Left renal cortex interstitium (tissue), 4 donors: ENCODE measurements around the gene PCDHGA1. TPM values are rescaled to one million over a fixed set of nuclear protein-coding genes. Genes with fewer than 3 reads are reported as not detected.
A peak's percentile ranks its signal among the peaks of the same experiment; 100 is the strongest.
"Not testable (repeated sequence)": the region's sequence is repeated elsewhere in the genome, so short reads cannot be mapped to it uniquely, and the experiment has no call there.

Experiments used
- DNase-seq, 4 donors: peaks; one replicate each; pipeline ENCODE4 v3.0.0-alpha.2; 2013; ENCODE audit warnings: low read depth in 4 of 4, low spot score in 2 of 4, missing footprints in 1 of 4
- polyA plus RNA-seq, 4 donors: library from polyadenylated mRNA; unstranded; fragments of 120-200 nt; gene quantifications; one replicate each; pipeline ENCODE4 v1.2.1, GENCODE V29; 2013; ENCODE audit not compliant: insufficient read length in 4 of 4

The PCDHGA1 gene
- polyA plus RNA-seq, 4 donors = 0.93 to 1.0 (median 1.0) TPM

DNA sequence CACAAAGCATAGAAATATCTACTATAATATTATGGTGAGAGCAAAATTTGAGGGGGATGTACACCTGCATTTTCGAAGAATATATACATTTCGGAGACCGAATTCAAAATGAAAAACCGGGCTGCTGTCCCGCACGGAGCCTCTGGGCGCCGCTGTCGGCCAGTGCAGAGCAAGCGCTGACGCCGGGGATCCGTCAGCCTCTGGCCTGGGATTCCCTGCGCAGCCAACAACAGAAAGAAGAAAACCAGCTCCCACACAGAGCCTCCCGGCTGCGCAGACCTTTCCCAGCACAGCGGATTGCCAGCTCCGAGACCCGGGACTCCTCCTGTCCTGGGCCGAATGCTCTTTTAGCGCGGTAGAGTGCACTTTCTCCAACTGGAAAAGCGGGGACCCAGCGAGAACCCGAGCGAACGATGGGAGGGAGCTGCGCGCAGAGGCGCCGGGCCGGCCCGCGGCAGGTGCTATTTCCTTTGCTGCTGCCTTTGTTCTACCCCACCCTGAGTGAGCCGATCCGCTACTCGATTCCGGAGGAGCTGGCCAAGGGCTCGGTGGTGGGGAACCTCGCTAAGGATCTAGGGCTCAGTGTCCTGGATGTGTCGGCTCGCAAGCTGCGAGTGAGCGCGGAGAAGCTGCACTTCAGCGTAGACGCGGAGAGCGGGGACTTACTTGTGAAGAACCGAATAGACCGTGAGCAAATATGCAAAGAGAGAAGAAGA, 77.6 kb downstream of the PCDHGA1 start, which contains the start of gene PCDHGB6:
TSS of gene PCDHGB6 (plus strand) at position 232 of the 716 bp plus-strand sequence. CDS start at position 414, 182 bp downstream.
- not testable (repeated sequence) for DNase-seq

DNA sequence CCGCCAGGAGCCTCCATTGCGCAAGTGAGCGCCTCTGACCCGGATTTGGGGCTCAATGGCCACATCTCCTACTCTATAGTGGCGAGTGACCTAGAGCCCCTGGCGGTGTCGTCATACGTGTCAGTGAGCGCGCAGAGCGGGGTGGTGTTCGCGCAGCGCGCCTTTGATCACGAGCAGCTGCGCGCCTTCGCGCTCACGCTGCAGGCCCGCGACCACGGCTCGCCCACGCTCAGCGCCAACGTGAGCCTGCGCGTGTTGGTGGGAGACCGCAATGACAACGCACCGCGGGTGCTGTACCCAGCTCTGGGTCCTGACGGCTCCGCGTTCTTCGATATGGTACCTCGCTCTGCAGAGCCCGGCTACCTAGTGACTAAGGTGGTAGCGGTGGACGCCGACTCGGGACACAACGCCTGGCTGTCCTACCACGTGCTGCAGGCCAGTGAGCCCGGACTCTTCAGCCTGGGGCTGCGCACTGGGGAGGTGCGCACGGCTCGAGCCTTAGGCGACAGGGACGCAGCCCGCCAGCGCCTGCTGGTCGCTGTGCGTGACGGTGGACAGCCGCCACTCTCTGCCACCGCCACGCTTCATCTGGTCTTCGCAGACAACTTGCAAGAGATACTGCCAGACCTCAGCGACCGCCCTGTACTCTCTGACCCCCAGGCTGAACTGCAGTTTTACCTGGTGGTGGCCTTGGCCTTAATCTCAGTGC, 79.4 kb downstream of the PCDHGA1 start:
- DNase-seq = no peak

GRCh38 chr5:141411575-141411974, 81.3 kb downstream of the PCDHGA1 start:
- DNase-seq = no peak

GRCh38 chr5:141412854-141413539, 82.7 kb downstream of the PCDHGA1 start, which contains the start of gene PCDHGA10:
Gene PCDHGA10 (plus strand): TSS chr5:141412987. CDS start chr5:141413176, 189 bp downstream.
- DNase-seq = no peak

DNA sequence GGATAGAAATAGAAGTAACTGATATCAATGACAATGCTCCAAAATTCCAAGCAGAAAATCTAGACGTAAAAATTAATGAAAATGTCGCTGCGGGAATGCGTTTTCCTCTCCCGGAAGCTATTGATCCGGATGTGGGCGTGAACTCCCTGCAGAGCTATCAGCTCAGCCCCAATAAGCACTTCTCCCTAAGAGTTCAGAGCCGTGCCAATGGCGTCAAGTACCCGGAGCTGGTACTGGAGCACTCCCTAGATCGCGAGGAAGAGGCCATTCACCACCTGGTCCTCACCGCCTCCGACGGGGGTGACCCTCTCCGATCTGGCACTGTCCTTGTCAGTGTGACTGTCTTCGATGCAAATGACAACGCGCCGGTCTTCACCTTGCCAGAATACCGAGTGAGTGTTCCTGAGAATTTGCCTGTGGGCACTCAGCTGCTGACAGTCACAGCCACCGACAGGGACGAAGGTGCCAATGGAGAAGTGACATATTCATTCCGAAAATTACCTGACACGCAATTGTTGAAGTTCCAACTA, 83.3 kb downstream of the PCDHGA1 start:
- no peak for DNase-seq

DNA sequence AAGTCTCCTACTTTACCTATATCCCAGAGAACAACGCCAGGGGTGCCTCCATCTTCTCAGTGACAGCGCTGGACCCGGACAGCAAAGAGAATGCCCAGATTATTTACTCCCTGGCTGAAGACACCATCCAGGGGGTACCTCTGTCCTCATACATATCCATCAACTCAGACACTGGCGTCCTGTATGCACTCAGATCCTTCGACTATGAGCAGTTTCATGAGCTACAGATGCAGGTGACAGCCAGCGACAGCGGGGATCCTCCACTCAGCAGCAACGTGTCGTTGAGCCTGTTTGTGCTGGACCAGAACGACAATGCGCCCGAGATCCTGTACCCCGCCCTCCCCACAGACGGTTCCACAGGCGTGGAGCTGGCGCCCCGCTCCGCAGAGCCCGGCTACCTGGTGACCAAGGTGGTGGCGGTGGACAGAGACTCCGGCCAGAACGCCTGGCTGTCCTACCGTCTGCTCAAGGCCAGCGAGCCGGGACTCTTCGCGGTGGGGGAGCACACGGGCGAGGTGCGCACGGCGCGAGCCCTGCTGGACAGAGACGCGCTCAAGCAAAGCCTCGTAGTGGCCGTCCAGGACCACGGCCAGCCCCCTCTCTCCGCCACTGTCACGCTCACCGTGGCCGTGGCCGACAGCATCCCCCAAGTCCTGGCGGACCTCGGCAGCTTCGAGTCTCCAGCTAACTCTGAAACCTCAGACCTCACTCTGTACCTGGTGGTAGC, 84.4 kb downstream of the PCDHGA1 start:
- DNase-seq = not testable (repeated sequence)

GRCh38 chr5:141415275-141415618, 84.9 kb downstream of the PCDHGA1 start:
- DNase-seq = not testable (repeated sequence)

DNA sequence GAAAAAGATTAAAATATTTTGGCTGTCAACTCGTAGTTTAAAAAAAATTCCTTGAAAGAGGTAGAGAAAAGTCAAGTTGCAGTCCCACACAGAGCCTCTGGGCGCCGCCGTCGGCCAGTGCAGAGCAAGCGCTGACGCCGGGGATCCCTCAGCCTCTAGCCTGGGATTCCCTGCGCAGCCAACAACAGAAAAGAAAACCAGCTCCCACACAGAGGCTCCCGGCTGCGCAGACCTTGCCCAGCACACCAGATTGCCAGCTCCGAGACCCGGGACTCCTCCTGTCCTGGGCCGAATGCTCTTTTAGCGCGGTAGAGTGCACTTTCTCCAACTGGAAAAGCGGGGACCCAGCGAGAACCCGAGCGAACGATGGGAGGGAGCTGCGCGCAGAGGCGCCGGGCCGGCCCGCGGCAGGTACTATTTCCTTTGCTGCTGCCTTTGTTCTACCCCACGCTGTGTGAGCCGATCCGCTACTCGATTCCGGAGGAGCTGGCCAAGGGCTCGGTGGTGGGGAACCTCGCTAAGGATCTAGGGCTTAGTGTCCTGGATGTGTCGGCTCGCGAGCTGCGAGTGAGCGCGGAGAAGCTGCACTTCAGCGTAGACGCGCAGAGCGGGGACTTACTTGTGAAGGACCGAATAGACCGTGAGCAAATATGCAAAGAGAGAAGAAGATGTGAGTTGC, 87.3 kb downstream of the PCDHGA1 start, which contains the start of gene PCDHGB7:
TSS of gene PCDHGB7 (plus strand) at position 184 of the 679 bp plus-strand sequence. CDS start at position 367, 183 bp downstream.
- peak in 2 of 4 donors; percentile 29 to 43 for DNase-seq

DNA sequence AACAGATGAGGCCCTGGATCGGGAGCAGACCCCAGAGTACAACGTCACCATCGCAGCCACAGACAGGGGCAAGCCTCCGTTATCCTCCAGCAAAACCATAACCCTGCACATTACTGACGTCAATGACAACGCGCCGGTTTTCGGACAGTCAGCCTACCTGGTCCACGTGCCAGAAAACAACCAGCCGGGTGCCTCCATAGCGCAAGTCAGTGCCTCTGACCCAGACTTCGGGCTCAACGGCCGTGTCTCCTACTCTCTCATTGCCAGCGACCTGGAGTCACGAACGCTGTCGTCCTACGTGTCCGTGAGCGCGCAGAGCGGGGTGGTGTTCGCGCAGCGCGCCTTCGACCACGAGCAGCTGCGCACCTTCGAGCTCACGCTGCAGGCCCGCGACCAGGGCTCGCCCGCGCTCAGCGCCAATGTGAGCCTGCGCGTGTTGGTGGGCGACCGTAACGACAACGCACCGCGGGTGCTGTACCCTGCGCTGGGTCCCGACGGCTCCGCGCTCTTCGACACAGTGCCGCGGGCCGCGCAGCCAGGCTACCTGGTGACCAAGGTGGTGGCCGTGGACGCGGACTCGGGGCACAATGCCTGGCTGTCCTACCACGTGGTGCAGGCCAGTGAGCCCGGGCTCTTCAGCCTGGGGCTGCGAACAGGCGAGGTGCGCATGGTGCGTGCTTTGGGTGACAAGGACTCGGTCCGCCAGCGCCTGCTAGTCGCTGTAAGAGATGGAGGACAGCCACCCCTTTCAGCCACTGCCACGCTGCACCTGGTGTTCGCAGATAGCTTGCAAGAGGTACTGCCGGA, 89.0 kb downstream of the PCDHGA1 start:
- no peak for DNase-seq

DNA sequence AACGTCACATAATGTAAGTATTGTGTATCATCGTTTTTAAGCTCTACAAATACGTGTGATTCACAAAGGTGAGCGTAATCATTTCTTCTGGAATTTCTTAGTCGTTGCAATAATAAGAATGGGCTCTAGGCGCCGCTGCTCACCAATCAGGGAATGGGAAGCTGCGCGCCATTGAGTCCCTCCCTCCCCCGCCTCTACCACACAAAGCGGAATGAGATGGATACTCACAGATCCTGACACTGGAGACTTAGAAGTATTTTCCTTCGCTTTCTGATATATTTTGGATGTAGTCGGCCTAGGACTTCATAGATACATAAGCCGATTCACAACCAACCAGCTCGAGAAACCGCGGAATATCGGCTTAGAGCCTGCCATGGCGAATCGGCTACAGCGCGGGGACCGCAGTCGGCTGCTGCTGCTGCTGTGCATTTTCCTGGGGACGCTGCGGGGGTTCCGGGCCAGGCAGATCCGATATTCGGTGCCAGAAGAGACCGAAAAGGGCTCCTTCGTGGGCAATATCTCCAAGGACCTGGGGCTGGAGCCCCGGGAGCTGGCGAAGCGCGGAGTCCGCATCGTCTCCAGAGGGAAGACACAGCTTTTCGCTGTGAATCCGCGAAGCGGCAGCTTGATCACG, 90.7 kb downstream of the PCDHGA1 start, which contains the start of gene PCDHGA11:
TSS of gene PCDHGA11 (plus strand) at position 197 of the 634 bp plus-strand sequence. CDS start at position 374, 177 bp downstream.
- DNase-seq = no peak

DNA sequence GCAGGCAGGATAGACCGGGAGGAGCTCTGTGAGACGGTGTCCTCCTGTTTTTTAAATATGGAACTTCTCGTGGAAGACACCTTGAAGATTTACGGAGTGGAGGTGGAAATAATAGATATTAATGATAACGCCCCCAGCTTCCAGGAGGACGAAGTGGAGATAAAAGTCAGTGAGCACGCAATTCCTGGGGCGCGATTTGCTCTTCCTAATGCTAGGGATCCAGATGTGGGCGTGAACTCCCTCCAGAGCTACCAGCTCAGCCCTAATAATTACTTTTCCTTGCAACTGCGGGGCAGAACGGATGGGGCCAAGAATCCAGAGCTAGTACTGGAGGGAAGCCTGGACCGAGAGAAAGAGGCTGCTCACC, 91.2 kb downstream of the PCDHGA1 start:
- no peak for DNase-seq

DNA sequence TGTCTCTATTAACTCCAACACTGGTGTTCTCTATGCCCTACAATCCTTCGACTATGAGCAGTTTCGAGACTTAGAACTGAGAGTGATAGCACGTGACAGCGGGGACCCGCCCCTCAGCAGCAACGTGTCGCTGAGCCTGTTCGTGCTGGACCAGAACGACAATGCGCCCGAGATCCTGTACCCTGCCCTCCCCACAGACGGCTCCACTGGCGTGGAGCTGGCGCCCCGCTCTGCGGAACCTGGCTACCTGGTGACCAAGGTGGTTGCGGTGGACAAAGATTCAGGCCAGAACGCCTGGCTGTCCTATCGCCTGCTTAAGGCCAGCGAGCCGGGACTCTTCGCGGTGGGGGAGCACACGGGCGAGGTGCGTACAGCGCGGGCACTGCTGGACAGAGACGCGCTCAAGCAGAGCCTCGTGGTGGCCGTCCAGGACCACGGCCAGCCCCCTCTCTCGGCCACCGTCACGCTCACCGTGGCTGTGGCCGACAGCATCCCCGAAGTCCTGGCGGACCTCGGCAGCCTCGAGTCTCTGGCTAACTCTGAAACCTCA, 92.5 kb downstream of the PCDHGA1 start:
- no peak for DNase-seq

- DNase-seq = no peak
These were observed 97.6 kb downstream of the PCDHGA1 start for GRCh38 chr5:141427783-141428426.

DNA sequence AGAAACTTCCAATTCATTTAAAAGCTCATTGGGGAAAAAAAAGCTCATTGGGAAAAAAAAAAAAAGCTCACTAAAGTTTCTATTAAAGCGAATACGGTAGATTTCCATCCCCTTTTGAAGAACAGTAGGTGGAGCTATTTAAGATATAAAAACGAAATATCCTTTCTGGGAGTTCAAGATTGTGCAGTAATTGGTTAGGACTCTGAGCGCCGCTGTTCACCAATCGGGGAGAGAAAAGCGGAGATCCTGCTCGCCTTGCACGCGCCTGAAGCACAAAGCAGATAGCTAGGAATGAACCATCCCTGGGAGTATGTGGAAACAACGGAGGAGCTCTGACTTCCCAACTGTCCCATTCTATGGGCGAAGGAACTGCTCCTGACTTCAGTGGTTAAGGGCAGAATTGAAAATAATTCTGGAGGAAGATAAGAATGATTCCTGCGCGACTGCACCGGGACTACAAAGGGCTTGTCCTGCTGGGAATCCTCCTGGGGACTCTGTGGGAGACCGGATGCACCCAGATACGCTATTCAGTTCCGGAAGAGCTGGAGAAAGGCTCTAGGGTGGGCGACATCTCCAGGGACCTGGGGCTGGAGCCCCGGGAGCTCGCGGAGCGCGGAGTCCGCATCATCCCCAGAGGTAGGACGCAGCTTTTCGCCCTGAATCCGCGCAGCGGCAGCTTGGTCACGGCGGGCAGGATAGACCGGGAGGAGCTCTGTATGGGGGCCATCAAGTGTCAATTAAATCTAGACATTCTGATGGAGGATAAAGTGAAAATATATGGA, 100.2 kb downstream of the PCDHGA1 start, which contains the start of gene PCDHGA12:
TSS of gene PCDHGA12 (plus strand) at position 176 of the 782 bp plus-strand sequence. CDS start at position 429, 253 bp downstream.
- DNase-seq = no peak

DNA sequence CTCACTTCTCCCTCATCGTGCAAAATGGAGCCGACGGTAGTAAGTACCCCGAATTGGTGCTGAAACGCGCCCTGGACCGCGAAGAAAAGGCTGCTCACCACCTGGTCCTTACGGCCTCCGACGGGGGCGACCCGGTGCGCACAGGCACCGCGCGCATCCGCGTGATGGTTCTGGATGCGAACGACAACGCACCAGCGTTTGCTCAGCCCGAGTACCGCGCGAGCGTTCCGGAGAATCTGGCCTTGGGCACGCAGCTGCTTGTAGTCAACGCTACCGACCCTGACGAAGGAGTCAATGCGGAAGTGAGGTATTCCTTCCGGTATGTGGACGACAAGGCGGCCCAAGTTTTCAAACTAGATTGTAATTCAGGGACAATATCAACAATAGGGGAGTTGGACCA, 101.0 kb downstream of the PCDHGA1 start:
- DNase-seq = no peak

DNA sequence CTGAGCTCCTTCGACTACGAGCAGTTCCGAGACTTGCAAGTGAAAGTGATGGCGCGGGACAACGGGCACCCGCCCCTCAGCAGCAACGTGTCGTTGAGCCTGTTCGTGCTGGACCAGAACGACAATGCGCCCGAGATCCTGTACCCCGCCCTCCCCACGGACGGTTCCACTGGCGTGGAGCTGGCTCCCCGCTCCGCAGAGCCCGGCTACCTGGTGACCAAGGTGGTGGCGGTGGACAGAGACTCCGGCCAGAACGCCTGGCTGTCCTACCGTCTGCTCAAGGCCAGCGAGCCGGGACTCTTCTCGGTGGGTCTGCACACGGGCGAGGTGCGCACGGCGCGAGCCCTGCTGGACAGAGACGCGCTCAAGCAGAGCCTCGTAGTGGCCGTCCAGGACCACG, 102.0 kb downstream of the PCDHGA1 start:
- not testable (repeated sequence) for DNase-seq

DNA sequence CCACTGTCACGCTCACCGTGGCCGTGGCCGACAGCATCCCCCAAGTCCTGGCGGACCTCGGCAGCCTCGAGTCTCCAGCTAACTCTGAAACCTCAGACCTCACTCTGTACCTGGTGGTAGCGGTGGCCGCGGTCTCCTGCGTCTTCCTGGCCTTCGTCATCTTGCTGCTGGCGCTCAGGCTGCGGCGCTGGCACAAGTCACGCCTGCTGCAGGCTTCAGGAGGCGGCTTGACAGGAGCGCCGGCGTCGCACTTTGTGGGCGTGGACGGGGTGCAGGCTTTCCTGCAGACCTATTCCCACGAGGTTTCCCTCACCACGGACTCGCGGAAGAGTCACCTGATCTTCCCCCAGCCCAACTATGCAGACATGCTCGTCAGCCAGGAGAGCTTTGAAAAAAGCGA, 102.4 kb downstream of the PCDHGA1 start:
- DNase-seq = not testable (repeated sequence)
